ENCODE measurements around the gene GTF2A1L.
A peak's percentile ranks its signal among the peaks of the same experiment; 100 is the strongest.

GTF2A1L gene

DNA sequence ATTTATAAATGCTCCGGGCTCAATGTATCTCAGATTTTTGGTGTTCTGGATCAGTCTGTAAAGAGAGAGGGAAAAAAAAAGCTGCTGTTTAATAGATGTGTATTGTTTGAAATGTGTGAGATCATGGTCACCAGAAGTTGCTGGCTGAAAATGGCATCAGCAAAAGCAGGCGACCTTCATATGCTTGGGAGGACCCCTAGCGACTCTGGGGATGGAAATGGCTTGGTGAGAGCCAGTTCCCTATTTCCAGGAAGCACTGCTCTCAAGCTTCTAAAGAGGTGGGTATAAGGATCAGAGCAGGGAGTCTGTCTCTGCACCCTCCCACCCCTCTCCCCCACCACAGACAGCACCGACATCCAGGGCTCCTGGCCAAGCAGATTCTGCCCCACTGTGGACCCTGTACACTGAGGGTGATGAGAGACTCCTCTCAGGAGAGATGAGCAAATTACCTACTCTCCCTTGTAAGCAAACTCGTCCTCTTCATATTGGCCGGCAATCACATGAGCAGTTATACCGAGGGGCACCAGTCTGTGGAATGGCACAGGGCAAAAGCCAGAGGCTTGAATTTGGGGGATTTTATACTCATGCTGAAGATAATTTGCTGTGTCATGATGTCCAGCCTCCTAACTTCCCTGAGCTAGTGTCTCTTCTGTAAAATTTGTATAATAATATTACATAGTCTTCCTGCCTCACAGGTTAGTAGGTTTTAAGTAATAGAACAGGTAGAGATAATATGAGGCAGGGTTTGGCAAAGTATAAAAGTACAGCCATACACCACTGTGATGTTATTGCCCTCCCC lies 108.2 kb downstream of the GTF2A1L start:
- DNase-seq (ENCODE audit: low read depth in 2 of 2) = peak in 1 of 2 donors; percentile 23

DNA sequence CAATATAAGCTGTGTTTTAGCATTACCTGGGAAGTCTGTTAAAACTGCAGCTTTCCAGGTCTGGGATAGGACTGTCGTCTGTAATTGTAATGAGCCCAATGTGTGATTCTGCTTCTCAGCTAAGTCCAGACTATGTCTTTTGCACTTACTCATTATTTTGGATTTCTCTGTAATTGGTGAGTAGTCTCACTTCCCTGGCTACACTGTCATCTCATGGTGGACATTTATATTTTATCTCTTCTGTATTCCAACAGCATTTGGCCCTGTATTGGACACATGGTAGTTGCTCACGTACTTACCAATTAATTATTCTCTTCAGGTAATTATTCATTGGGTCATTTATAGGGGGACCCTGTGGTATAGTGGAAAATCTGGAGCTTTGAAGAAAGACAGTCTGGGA lies 109.9 kb downstream of the GTF2A1L start:
- H3K4me3 ChIP-seq (replicated peaks in 1 of 2; ENCODE audit: low read depth in 2 of 2, low read length in 2 of 2) = no peak overlapping the region
- TF ChIP-seq, protein P1, sequence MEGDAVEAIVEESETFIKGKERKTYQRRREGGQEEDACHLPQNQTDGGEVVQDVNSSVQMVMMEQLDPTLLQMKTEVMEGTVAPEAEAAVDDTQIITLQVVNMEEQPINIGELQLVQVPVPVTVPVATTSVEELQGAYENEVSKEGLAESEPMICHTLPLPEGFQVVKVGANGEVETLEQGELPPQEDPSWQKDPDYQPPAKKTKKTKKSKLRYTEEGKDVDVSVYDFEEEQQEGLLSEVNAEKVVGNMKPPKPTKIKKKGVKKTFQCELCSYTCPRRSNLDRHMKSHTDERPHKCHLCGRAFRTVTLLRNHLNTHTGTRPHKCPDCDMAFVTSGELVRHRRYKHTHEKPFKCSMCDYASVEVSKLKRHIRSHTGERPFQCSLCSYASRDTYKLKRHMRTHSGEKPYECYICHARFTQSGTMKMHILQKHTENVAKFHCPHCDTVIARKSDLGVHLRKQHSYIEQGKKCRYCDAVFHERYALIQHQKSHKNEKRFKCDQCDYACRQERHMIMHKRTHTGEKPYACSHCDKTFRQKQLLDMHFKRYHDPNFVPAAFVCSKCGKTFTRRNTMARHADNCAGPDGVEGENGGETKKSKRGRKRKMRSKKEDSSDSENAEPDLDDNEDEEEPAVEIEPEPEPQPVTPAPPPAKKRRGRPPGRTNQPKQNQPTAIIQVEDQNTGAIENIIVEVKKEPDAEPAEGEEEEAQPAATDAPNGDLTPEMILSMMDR (IDR thresholded peaks at IDR 0.05; ENCODE audit: low read depth, low read length) = peak; percentile 12
- peak; percentile 51 to 55 for DNase-seq (ENCODE audit: low read depth in 2 of 2)

More for the DNA sequence above, 108.2 kb downstream of the GTF2A1L start:
- TF ChIP-seq, protein P1 (IDR thresholded peaks at IDR 0.05; ENCODE audit: low read depth, low read length) = no peak
- H3K4me3 ChIP-seq (replicated peaks in 1 of 2; ENCODE audit: low read depth in 2 of 2, low read length in 2 of 2) = no peak overlapping the region

DNA sequence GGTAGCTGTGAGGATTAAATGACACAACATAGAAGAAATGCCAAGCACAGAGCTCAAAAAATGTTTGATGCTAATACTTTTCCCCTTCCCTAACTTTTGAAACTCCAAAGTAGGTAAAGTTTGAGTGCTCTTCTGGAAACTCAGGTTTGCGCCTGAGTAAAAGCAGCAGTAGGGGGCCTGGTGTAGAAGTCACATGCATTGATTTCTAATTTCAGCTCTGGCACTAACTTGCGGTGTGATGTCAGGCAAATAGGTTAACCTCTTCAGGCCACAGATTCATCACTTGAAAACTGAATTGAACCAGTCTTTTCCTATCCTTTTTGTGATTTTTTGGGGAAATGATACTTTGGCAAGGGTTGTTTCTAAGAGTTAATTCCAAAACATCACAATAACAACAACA lies 110.6 kb downstream of the GTF2A1L start:
- DNase-seq (ENCODE audit: low read depth in 2 of 2) = no peak
- TF ChIP-seq, protein P1 (IDR thresholded peaks at IDR 0.05; ENCODE audit: low read depth, low read length) = no peak
- H3K4me3 ChIP-seq (replicated peaks in 1 of 2; ENCODE audit: low read depth in 2 of 2, low read length in 2 of 2) = no peak overlapping the region

DNA sequence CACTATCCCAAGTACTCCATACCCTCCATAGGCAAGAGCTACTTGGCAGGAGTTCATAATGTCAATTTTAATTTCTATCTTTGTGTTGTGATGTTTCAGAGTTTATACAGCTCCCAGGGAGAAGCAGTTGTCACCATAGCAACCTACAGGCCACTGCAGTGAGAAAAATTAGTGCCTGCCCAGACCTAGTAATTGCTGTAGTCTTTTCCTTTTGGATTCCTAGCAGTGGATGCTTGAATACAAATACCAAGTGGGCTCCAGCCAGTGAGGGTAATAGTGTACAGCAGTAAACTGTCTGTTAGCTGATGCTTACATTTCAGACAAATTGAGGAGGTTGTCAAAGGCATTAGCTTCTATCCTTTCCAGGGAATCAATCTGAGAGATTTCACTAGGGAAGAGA lies 111.2 kb downstream of the GTF2A1L start:
- TF ChIP-seq, protein P1 (IDR thresholded peaks at IDR 0.05; ENCODE audit: low read depth, low read length) = no peak

More for the DNA sequence above, 111.2 kb downstream of the GTF2A1L start:
- DNase-seq (ENCODE audit: low read depth in 2 of 2) = no peak
- no peak overlapping the region for H3K4me3 ChIP-seq (replicated peaks in 1 of 2; ENCODE audit: low read depth in 2 of 2, low read length in 2 of 2)
